Prostate gland (tissue), 2 donors: ENCODE results near the gene DACT3. TPM values are rescaled to one million over a fixed set of nuclear protein-coding genes. Genes with fewer than 3 reads are reported as not detected.
A peak's percentile ranks its signal among the peaks of the same experiment; 100 is the strongest.

Source experiments
- DNase-seq: peaks from one replicate; pipeline ENCODE4 v3.0.0-alpha.2; 2019; ENCODE audit warnings: low spot score
- H3K27ac ChIP-seq, 2 donors: fragments of 200-600 bp; sonication (generic); 2 replicates each; pipeline ENCODE4 v1.5.1; 2017 to 2019
- H3K27me3 ChIP-seq: fragments of 200-600 bp; sonication (generic); replicated peaks from 2 replicates; pipeline ENCODE4 v1.5.1; 2019; ENCODE audit not compliant: insufficient read depth
- H3K36me3 ChIP-seq, 2 donors: fragments of 200-600 bp; sonication (generic); 1 replicate in 1 of 2; 2 replicates in 1 of 2; pipeline versions ENCODE4 v1.5.1 to v1.8.1; 2017 to 2019
- H3K4me1 ChIP-seq: fragments of 200-600 bp; sonication (generic); replicated peaks from 2 replicates; pipeline ENCODE4 v1.5.1; 2019
- H3K4me3 ChIP-seq, 2 donors: fragments of 200-600 bp; sonication (generic); 2 replicates each; pipeline ENCODE4 v1.5.1; 2017 to 2019
- H3K9me3 ChIP-seq: fragments of 200-600 bp; sonication (generic); 2 replicates; pipeline ENCODE4 v1.5.1; 2017
- POLR2A ChIP-seq: fragments of 450-650 bp; IDR thresholded peaks from one replicate; pipeline ENCODE4 v1.6.1; 2016; ENCODE audit warnings: antibody characterized with exemption, mild to moderate bottlenecking
- POLR2AphosphoS5 ChIP-seq: sonication (generic); formaldehyde crosslinking; IDR thresholded peaks from one replicate; pipeline ENCODE4 v1.6.1; 2017; ENCODE audit warnings: antibody characterized with exemption
- whole genome bisulfite sequencing: methylation state at CpG from one replicate; pipeline ENCODE4 v1.1.5; 2018; 5-methylcytosine and 5-hydroxymethylcytosine counted together
- intact Hi-C: fragments of 100-400 bp; cut with DNase I; formaldehyde crosslinking; loops from one replicate; pipeline ENCODE4 v1.14.2; 2022
- total RNA-seq, 2 donors: library from RNA; depleted of rRNA; stranded (reverse); fragments of >200 nt; gene quantifications; one replicate each; pipeline ENCODE4 v1.1.0, GENCODE V29; 2016
- TF ChIP-seq, protein P1 (sequence below), 4 experiments: fragments of 200-600 bp in 2 of 4; fragments of 450-650 bp in 2 of 4; sonication (generic) in 2 of 4; IDR thresholded peaks; 1 replicate in 3 of 4; 2 replicates in 1 of 4; pipeline ENCODE4 v1.5.1; 2016 to 2019; ENCODE audit warnings: antibody characterized with exemption in 4 of 4, mild to moderate bottlenecking in 2 of 4, moderate library complexity in 2 of 4

Gene DACT3
- total RNA-seq, 2 donors from 2014 or later: 8.6 to 28.1 TPM

DNA sequence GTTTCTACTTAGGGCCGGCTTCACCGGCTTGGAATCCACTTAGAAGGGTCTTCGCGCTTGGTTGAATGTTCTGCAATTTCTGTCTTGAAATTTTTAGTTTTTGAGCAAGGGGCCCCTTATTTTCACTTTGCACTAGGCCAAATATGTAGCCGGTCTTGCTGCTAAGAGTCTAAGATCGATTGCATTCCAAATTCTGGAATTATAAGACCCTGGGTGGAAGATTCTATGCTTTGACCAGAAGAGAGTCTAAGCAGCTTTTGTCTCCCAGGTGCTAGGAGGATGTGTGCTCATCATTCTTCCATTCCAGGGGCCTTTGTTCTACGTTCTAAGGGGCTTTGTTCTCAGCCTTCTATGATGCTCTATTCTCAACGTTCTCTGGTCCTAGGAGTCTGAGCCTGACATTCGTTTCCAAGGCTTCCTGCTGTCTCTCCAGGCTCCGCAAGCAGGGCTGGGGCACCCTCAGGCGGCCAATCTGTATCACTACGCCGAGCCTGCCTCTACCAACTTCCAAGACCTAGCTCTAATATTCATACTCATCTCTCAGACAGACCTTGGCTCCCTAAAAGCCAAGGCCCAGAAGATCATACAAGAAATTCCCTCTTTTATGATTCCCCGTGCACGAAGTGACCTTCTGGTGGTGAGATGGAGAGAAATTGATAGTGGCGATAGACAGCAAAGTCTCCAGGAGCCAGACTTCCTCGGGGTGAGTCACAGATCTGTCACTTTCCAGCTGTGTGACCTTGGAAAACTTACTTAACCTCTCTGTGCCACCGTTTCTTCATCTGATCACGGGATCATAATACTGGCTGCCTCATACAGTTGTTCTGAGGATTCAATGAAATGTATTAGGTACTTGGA, 982 bp upstream of the DACT3 start:
- Histone ChIP-seq H3K4me3 (peak overlapping the region; percentile 7 to 23), H3K27ac (peak overlapping the region; percentile 65 to 74), H3K36me3 (no peaks in the 10 kb centered on the region), H3K9me3 (no peaks in the 10 kb centered on the region), H3K4me1 (peaks cover 4% of the 10 kb centered on the region), H3K27me3 (no peaks in the 10 kb centered on the region)
- DNase-seq: peak; percentile 83
- WGBS: 9% methylated on average over 19 of the region's 19 CpGs
- intact Hi-C loops: loop anchor here (2.0 kb wide), 1 partner anchor 47 kb away; no protein-coding TSS in a partner anchor
- TF ChIP-seq, protein P1, sequence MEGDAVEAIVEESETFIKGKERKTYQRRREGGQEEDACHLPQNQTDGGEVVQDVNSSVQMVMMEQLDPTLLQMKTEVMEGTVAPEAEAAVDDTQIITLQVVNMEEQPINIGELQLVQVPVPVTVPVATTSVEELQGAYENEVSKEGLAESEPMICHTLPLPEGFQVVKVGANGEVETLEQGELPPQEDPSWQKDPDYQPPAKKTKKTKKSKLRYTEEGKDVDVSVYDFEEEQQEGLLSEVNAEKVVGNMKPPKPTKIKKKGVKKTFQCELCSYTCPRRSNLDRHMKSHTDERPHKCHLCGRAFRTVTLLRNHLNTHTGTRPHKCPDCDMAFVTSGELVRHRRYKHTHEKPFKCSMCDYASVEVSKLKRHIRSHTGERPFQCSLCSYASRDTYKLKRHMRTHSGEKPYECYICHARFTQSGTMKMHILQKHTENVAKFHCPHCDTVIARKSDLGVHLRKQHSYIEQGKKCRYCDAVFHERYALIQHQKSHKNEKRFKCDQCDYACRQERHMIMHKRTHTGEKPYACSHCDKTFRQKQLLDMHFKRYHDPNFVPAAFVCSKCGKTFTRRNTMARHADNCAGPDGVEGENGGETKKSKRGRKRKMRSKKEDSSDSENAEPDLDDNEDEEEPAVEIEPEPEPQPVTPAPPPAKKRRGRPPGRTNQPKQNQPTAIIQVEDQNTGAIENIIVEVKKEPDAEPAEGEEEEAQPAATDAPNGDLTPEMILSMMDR (IDR thresholded peaks at IDR 0.05): peak in 3 of 4 experiments; percentile 63 to 95 (median 92)
- TF ChIP-seq POLR2AphosphoS5 (peak; percentile 63), POLR2A (no peak)

DNA sequence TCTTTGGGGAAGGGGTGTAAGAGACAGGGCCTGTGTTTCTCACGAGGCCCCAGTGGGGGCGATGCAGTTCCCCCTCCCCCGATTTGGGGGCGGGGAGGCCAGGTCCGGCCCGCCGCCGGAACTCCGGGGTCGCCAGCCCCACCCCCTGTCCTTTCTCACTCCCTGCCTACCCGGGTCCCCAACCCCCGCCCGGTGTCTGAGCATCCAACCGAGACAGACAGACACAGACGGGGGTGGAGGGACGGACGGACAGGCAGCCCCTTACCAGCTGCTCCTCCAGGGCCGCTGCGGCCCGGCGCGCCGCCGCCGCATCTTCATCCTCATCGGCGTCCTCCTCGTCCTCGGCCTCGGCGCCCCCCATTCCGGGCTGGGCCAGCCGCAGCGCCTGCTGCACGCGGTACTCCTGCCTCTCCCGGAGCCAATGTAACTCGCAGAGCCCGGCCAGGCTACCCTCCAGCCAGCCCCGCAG, 397 bp downstream of the DACT3 start:
- Histone ChIP-seq H3K4me3 (peak overlapping the region; percentile 48 to 59), H3K27me3 (no peaks in the 10 kb centered on the region), H3K36me3 (no peaks in the 10 kb centered on the region), H3K9me3 (no peaks in the 10 kb centered on the region), H3K4me1 (peaks cover 4% of the 10 kb centered on the region), H3K27ac (peak overlapping the region; percentile 65 to 72)
- WGBS: under 1% methylated on average over 38 of the region's 40 CpGs
- intact Hi-C loops: no loop called here
- TF ChIP-seq POLR2A (no peak), POLR2AphosphoS5 (no peak)
- TF ChIP-seq, protein P1 (IDR thresholded peaks at IDR 0.05): no peak
- no peak for DNase-seq

DNA sequence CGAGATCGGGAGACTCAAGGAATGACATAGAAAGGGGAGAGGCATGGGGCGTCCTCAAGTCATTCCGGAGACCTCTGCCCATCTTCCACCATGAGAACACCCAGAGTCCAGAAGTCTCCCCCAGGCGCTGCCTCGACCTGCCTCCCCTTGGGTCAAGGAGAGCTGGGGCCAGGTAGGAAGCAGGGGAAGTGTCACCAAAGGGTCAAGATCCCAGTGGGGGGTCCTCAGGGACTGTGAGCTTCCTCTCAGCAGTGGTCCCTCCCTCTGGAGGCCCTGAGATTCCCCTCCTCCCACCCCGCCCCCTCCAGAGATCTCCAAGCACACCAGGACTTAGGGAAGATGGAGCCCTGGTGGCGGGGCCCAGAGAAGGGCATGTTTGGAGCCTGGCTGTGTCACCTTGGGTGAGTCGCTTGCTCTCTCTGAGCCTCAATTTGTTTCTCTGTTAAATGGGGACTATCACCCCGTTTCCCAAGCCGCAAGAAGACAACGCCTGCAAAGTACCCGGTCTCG, 919 bp downstream of the DACT3 start:
- TF ChIP-seq POLR2AphosphoS5 (no peak), POLR2A (no peak)
- TF ChIP-seq, protein P1 (IDR thresholded peaks at IDR 0.05): no peak
- intact Hi-C loops: no loop called here
- WGBS: 7% methylated on average over 14 of the region's 14 CpGs

DNA sequence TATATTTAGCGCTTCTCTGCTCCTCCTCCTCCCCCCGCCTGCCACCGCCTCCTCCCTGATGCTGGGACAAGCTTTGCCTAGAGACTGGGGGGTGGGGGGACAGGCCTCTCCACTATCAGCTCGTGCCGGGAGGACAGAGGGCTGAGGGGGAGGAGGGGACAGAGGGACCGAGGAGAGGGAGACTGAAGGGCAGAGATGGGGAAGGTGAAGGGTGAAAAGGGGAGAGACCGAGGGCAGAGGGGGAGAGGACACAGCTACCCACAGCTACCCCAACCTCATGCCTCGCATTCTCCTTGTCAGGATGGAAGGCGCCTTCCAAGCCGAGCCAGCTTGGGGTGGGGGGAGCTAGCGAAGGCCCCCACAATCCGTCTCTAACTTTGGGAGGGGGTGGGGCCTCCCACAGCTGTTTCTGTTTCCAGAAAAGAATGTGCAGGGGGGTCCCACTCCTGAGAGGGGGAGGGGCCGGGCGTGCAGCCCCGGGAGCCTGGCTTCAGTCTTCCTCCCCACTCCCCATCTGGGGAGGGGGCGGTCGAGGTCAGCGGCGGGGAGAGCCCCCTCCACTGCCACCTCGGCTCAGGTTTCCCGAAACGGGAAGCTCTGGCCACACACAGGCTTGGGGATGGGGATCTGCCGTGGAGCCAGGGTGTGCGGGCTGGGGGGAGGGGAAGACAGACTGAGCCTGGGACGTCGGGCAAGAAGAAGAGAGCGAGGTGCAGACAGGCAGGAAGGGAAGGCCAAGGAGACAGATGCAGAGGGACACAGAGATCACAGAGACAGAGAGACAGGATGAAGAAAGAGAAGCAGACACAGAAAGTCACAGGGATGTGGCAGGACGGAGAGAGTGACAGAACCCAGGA, 1.6 kb downstream of the DACT3 start:
- no peak for DNase-seq
- 6% methylated on average over 28 of the region's 28 CpGs for WGBS
- H3K4me3 ChIP-seq: peak overlapping the region; percentile 48 to 59

More for the DNA sequence above, 919 bp downstream of the DACT3 start:
- Histone ChIP-seq H3K4me3 (peak overlapping the region; percentile 48 to 59), H3K27ac (peak overlapping the region; percentile 65 to 72), H3K9me3 (no peaks in the 10 kb centered on the region), H3K27me3 (no peaks in the 10 kb centered on the region), H3K36me3 (no peaks in the 10 kb centered on the region), H3K4me1 (peaks cover 4% of the 10 kb centered on the region)
- no peak for DNase-seq

More for the DNA sequence above, 1.6 kb downstream of the DACT3 start:
- Histone ChIP-seq H3K27ac (peak overlapping the region; percentile 65 to 72), H3K4me1 (peaks cover 4% of the 10 kb centered on the region), H3K9me3 (no peaks in the 10 kb centered on the region), H3K36me3 (no peaks in the 10 kb centered on the region), H3K27me3 (no peaks in the 10 kb centered on the region)
- TF ChIP-seq, protein P1 (IDR thresholded peaks at IDR 0.05): no peak
- TF ChIP-seq POLR2A (no peak), POLR2AphosphoS5 (no peak)
- intact Hi-C loops: no loop called here
